HG03045 (cell line): ENCODE measurements around the gene TBC1D25.

ENCODE experiments used
- ATAC-seq: cut with Tn5 transposase; IDR thresholded peaks from one replicate; pipeline ENCODE4 v1.9.1; 2021; ENCODE audit warnings: mild to moderate bottlenecking, moderate library complexity; ENCODE audit not compliant: unreplicated experiment

Gene TBC1D25

GRCh38 chrX:48539345-48540027, at the start of gene TBC1D25:
TBC1D25 (plus strand) TSS chrX:48539714; CDS start chrX:48539798, 84 bp downstream.
- peak; percentile 79 for ATAC-seq

- no peak for ATAC-seq
Measured at GRCh38 chrX:48489892-48490291, 49.6 kb upstream of the TBC1D25 start.

GRCh38 chrX:48490661-48491060, 48.9 kb upstream of the TBC1D25 start:
- ATAC-seq: no peak

GRCh38 chrX:48491809-48492208, 47.7 kb upstream of the TBC1D25 start:
- no peak for ATAC-seq

GRCh38 chrX:48492293-48492910, 47.1 kb upstream of the TBC1D25 start:
- no peak for ATAC-seq

GRCh38 chrX:48493890-48494364, 45.6 kb upstream of the TBC1D25 start:
- no peak for ATAC-seq

GRCh38 chrX:48496660-48497059, 42.9 kb upstream of the TBC1D25 start:
- no peak for ATAC-seq

GRCh38 chrX:48497871-48498270, 41.6 kb upstream of the TBC1D25 start:
- no peak for ATAC-seq

- no peak for ATAC-seq
Measured at GRCh38 chrX:48498374-48498809, 41.1 kb upstream of the TBC1D25 start.

- no peak for ATAC-seq
Measured at GRCh38 chrX:48504261-48504660, 35.3 kb upstream of the TBC1D25 start.

GRCh38 chrX:48505481-48505880, 34.0 kb upstream of the TBC1D25 start:
- ATAC-seq: no peak

GRCh38 chrX:48507246-48507645, 32.3 kb upstream of the TBC1D25 start:
- no peak for ATAC-seq

GRCh38 chrX:48508400-48509244, 30.9 kb upstream of the TBC1D25 start, which contains the start of gene PORCN:
PORCN (plus strand) TSS chrX:48508992; CDS start chrX:48509821, 829 bp downstream.
- ATAC-seq: peak; percentile 89

GRCh38 chrX:48509245-48509590, 30.3 kb upstream of the TBC1D25 start:
- no peak for ATAC-seq

GRCh38 chrX:48509619-48510018, 29.9 kb upstream of the TBC1D25 start:
- no peak for ATAC-seq

- no peak for ATAC-seq
Measured at GRCh38 chrX:48511560-48511959, 28.0 kb upstream of the TBC1D25 start.

- no peak for ATAC-seq
Measured at GRCh38 chrX:48512371-48512935, 27.1 kb upstream of the TBC1D25 start.

- ATAC-seq: no peak
Measured at GRCh38 chrX:48513670-48514069, 25.8 kb upstream of the TBC1D25 start.

- no peak for ATAC-seq
Measured at GRCh38 chrX:48514126-48514806, 25.2 kb upstream of the TBC1D25 start.

- no peak for ATAC-seq
Measured at GRCh38 chrX:48514868-48515460, 24.6 kb upstream of the TBC1D25 start.
